Testis (tissue), 3 donors: ENCODE results near the gene AP2A2. TPM values are rescaled to one million over a fixed set of nuclear protein-coding genes. Genes with fewer than 3 reads are reported as not detected.

Experiments used
- DNase-seq: peaks from one replicate; pipeline ENCODE4 v3.0.0-alpha.2; 2019
- H3K27ac ChIP-seq, 2 donors: fragments of 200-600 bp; sonication (generic); one replicate each; pipeline ENCODE4 v1.5.1; 2019
- H3K27me3 ChIP-seq: fragments of 200-600 bp; sonication (generic); one replicate; pipeline ENCODE4 v1.5.1; 2019
- H3K36me3 ChIP-seq: fragments of 200-600 bp; sonication (generic); one replicate; pipeline ENCODE4 v1.5.1; 2017; ENCODE audit warnings: low read depth; ENCODE audit errors: missing control alignments
- H3K4me1 ChIP-seq: fragments of 200-600 bp; sonication (generic); one replicate; pipeline ENCODE4 v1.5.1; 2019
- H3K4me3 ChIP-seq, 2 donors: fragments of 200-600 bp; sonication (generic); one replicate each; pipeline ENCODE4 v1.5.1; 2017 to 2019
- H3K9me3 ChIP-seq: fragments of 200-600 bp; sonication (generic); one replicate; pipeline ENCODE4 v1.5.1; 2017
- POLR2A ChIP-seq: fragments of 450-650 bp; IDR thresholded peaks from one replicate; pipeline ENCODE4 v1.6.1; 2017; ENCODE audit warnings: antibody characterized with exemption, mild to moderate bottlenecking, moderate library complexity
- WGBS, 2 donors: methylation state at CpG; one replicate each; pipeline ENCODE4 v1.1.5; 2018; 5-methylcytosine and 5-hydroxymethylcytosine counted together
- intact Hi-C: fragments of 100-400 bp; cut with DNase I; formaldehyde crosslinking; loops from one replicate; pipeline ENCODE4 v1.15.1; 2023; ENCODE audit warnings: low total_unique reads
- polyA plus RNA-seq: library from polyadenylated mRNA; stranded (reverse); fragments of 350-450 nt; fragmentation: Illumina TruSeq; extraction: RNeasy Lipid Tissue Mini Kit (QIAGEN cat#74804); gene quantifications from one replicate; pipeline ENCODE4 v1.2.3, GENCODE V29; 2014; ENCODE audit warnings: low read depth, low replicate concordance; ENCODE audit not compliant: insufficient read depth
- total RNA-seq, 2 donors: library from RNA; depleted of rRNA; stranded (reverse); fragments of >200 nt; gene quantifications; one replicate each; pipeline ENCODE4 v1.2.3, GENCODE V29; 2016
- TF ChIP-seq, protein P1 (sequence below), 3 experiments: fragments of 450-650 bp in 2 of 3; fragments of 200-600 bp in 1 of 3; sonication (generic) in 1 of 3; IDR thresholded peaks; one replicate each; pipeline ENCODE4 v1.5.1; 2016 to 2019; ENCODE audit warnings: antibody characterized with exemption in 3 of 3, mild to moderate bottlenecking in 2 of 3, moderate library complexity in 1 of 3

AP2A2 gene
- total and polyA plus RNA-seq, 3 donors from 2014 or later = 82.0 to 106 (median 95.0) TPM

DNA sequence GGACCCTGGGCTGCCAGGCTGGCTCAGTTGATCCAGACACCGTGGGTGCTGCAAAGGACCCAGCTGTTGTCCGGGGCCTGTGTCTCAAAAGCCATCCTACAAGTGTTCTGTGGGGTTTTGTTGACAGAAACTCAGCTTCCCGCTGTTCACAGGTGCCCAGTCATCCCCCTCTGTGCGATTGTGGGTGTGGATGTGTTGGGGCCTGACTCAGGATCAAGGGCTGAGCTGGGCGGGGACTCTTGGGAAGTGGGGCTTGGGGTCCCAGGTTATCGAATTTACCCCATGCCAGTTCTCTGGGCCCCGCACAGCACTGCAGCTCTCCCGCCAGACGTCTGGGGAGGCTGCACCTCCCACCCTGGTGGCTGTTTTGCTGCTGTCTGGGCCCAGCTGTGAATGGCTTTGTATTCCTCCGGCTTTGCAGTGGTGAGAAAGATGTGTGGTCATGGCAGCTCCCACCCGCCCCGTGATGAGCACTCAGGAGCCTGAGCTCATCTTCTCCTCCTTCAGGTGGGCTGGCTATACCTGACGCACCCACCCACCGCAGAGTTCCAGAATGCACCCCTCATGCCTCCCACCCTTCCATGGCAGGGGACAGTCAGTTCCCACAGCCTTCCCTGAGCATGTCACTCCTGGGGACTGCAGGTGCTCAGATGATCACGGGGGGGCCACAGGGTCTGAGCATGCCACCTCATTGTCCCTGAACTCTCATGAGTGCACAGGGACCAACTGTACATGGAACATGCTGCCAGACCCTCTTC is 3.6 kb upstream of the AP2A2 start:
- no peak for TF ChIP-seq POLR2A
- TF ChIP-seq, protein P1, sequence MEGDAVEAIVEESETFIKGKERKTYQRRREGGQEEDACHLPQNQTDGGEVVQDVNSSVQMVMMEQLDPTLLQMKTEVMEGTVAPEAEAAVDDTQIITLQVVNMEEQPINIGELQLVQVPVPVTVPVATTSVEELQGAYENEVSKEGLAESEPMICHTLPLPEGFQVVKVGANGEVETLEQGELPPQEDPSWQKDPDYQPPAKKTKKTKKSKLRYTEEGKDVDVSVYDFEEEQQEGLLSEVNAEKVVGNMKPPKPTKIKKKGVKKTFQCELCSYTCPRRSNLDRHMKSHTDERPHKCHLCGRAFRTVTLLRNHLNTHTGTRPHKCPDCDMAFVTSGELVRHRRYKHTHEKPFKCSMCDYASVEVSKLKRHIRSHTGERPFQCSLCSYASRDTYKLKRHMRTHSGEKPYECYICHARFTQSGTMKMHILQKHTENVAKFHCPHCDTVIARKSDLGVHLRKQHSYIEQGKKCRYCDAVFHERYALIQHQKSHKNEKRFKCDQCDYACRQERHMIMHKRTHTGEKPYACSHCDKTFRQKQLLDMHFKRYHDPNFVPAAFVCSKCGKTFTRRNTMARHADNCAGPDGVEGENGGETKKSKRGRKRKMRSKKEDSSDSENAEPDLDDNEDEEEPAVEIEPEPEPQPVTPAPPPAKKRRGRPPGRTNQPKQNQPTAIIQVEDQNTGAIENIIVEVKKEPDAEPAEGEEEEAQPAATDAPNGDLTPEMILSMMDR (IDR thresholded peaks at IDR 0.05) = no peak
- no peak overlapping the region for H3K4me3 ChIP-seq
- peaks cover 9% of the 10 kb centered on the region for H3K4me1 ChIP-seq
- no peak overlapping the region for H3K27ac ChIP-seq
- H3K9me3 ChIP-seq = no peaks in the 10 kb centered on the region
- DNase-seq = no peak
- H3K27me3 ChIP-seq = no peaks in the 10 kb centered on the region
- intact Hi-C loops = no loop called here
- H3K36me3 ChIP-seq = no peaks in the 10 kb centered on the region
- 76 to 79% methylated on average over 7 to 14 of the region's 15 CpGs for WGBS, 2 donors

DNA sequence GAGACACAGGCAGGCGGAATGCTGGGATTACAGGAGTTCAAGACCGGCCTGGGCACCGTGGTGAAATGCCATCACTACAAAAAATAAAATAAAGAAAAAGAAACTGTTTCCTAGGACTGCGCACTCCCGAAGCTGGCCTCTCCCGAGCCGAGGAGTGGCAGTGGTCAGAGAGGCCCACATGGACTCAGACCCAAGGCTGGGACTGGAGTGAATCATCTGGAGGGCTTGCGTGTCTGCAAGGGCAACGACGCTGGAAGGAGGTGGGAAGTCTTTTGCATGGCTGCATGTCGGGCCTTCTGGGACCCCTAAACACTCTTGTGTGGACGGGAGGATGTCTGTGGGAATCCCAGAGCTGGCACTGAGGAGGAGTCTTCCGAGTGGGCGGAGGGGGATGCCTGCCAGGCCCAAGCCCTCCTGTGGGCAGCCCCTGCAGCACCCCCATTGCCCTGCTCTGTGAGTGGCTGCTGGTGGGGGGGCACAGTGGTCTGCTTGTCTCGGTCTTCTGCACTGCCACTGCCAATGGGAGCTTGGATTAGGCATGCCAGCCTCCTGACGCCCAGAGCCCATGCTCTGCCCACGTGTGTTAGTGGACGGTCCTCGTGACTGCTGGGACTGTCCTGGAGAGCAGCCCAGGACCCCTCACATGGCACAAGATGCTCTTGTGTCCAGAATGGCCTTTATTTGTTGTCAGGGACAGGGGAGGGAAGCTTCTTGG is 1.8 kb upstream of the AP2A2 start:
- intact Hi-C loops = no loop called here
- no peaks in the 10 kb centered on the region for H3K27me3 ChIP-seq
- no peak for DNase-seq
- no peak overlapping the region for H3K27ac ChIP-seq
- H3K9me3 ChIP-seq = no peaks in the 10 kb centered on the region
- 80 to 84% methylated on average over 11 to 19 of the region's 19 CpGs for WGBS, 2 donors
- H3K36me3 ChIP-seq = no peaks in the 10 kb centered on the region
- H3K4me1 ChIP-seq = peaks cover 12% of the 10 kb centered on the region
- H3K4me3 ChIP-seq = no peak overlapping the region
- TF ChIP-seq POLR2A = no peak
- TF ChIP-seq, protein P1 (IDR thresholded peaks at IDR 0.05) = no peak

DNA sequence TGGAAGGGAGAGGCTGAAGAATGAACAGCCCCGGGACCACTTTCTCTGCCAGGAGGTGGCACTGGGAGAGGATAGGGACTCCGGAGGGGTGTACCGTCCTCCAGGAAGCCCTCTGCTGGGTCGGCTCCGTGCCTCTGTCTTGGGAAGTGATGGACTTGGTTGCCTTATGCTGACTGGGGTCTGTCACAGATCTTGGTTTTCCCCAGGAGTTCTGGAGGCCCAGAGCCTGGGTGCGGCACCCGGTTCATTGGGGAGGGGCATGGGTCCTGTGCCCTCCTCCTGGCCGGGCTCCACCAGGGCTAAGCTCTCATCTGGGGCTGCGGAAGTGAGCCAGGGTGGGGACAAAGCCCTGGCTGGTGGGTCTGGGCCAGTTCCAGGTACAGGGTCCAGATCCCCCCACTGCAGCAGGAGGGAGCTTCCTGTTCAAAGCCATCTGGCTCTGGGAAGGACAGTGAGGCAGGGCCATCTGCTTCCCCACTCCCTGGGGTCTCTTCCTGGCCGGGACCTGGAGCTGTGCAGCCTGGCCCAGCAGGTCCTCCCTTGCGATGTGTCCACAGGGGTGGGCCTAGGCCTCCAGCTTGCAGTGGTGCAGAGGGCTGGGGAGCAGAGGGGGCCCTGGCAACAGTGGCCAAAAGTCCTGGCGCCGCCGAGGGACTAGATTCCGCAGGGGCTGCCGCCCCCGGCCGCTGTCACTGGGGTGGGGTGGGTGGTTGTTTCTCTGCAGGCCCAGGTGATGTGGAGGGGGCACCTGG is 1.1 kb upstream of the AP2A2 start:
- Histone ChIP-seq H3K4me3 (peak overlapping the region in 1 of 2 donors; percentile 57), H3K27ac (peak overlapping the region; percentile 76 to 91)
- 74 to 93% methylated on average over 3 to 18 of the region's 18 CpGs for WGBS, 2 donors

DNA sequence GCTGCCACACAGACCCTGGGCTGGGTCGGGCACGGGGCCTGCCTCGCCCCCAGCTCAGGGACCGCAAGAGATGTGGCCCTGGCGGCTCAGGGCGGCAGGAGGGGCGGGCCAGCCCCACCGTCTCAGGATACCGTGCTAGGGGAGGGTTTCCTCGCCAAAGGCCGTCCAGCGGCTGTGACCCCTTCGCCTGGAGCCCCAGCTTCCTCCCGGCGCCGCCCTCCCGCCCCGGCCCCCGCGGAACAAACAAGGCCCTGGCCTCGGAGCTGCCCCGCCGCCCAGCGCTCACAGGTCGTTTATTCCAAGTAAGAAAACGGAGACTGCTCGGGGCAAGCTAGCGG is 543 bp upstream of the AP2A2 start:
- WGBS, 2 donors = 48% methylated on average over 27 of the region's 28 CpGs; no CpG with 5 or more reads in 1 of the 2 donors
- Histone ChIP-seq H3K9me3 (no peaks in the 10 kb centered on the region), H3K27me3 (no peaks in the 10 kb centered on the region), H3K36me3 (no peaks in the 10 kb centered on the region), H3K27ac (peak overlapping the region; percentile 76 to 91), H3K4me1 (peaks cover 11% of the 10 kb centered on the region), H3K4me3 (peak overlapping the region; percentile 57 to 88)
- intact Hi-C loops = no loop called here
- TF ChIP-seq POLR2A = no peak
- TF ChIP-seq, protein P1 (IDR thresholded peaks at IDR 0.05) = no peak
- no peak for DNase-seq

More for the DNA sequence above, 1.1 kb upstream of the AP2A2 start:
- no peak for TF ChIP-seq POLR2A
- TF ChIP-seq, protein P1 (IDR thresholded peaks at IDR 0.05) = no peak
- no peaks in the 10 kb centered on the region for H3K27me3 ChIP-seq
- DNase-seq = no peak
- no peaks in the 10 kb centered on the region for H3K36me3 ChIP-seq
- peaks cover 11% of the 10 kb centered on the region for H3K4me1 ChIP-seq
- H3K9me3 ChIP-seq = no peaks in the 10 kb centered on the region
- intact Hi-C loops = no loop called here
